HCT116 (cell line): ENCODE results near the gene NEXMIF. TPM values are rescaled to one million over a fixed set of nuclear protein-coding genes. Genes with fewer than 3 reads are reported as not detected.

Source experiments
- ATAC-seq: fragments of 200-7000 bp; cut with Tn5 transposase; 2 replicates; pipeline ENCODE4 v1.9.1; 2020; ENCODE audit warnings: mild to moderate bottlenecking, moderate library complexity
- BruUV-seq: library from RNA; stranded (reverse); fragments of 400-500 nt; replicated peaks from 2 replicates; lab custom pipeline; 2021; lab: Mats Ljungman, UMichigan
- CTCF ChIA-PET: fragments of 300-600 bp; sonication (Branson Sonifier 250); formaldehyde crosslinking; loops from one replicate; lab custom pipeline; 2021; ENCODE audit warnings: antibody characterized with exemption; lab: Charles Lee
- POLR2A ChIA-PET: fragments of 300-600, 350-600 bp; sonication (Branson Sonifier 250); formaldehyde crosslinking; loops from one replicate; lab custom pipeline; 2021; ENCODE audit warnings: antibody characterized with exemption; lab: Charles Lee
- RAD21 ChIA-PET, 2 experiments: fragments of 300-600 bp; sonication (Branson Sonifier 250); formaldehyde crosslinking; loops; one replicate each; lab custom pipeline; 2023; ENCODE audit warnings: low total read pairs in 2 of 2; ENCODE audit not compliant: uncharacterized antibody in 2 of 2, unreplicated experiment in 2 of 2, low non-redundant PET in 1 of 2; lab: Charles Lee
- DNase-seq: peaks from one replicate; pipeline ENCODE4 v3.0.0-alpha.2; 2010; ENCODE audit warnings: low read depth, low spot score
- H2AFZ ChIP-seq: fragments of 200-600 bp; shearing (Covaris generic), sonication (generic); 2 replicates; pipeline ENCODE4 v1.6.1; 2017; ENCODE audit warnings: low read depth, mixed run types, mixed read lengths, antibody characterized with exemption, low read length; ENCODE audit not compliant: poor library complexity, severe bottlenecking
- H3K27ac ChIP-seq: 2 replicates; pipeline ENCODE4 v1.5.1; 2012; ENCODE audit warnings: low read depth, low read length
- H3K27me3 ChIP-seq: fragments of 200-600 bp; sonication (generic); 2 replicates; pipeline ENCODE4 v1.6.1; 2016; ENCODE audit warnings: mixed run types, low read length, mixed read lengths; ENCODE audit not compliant: insufficient read depth
- H3K36me3 ChIP-seq, 2 experiments: fragments of 200-500 bp in 1 of 2; fragments of 200-600 bp in 1 of 2; sonication (Bioruptor generic) in 1 of 2; sonication (generic) in 1 of 2; 2 replicates each; pipeline versions ENCODE4 v1.5.1 to v1.6.1; 2014 to 2016; ENCODE audit warnings: low read length in 2 of 2, inconsistent platforms in 1 of 2, mixed read lengths in 1 of 2, mixed run types in 1 of 2; ENCODE audit not compliant: insufficient read depth in 2 of 2, control insufficient read depth in 1 of 2
- H3K4me1 ChIP-seq, 2 experiments: fragments of 200-600 bp in 1 of 2; sonication (generic) in 1 of 2; 2 replicates each; pipeline versions ENCODE4 v1.5.1 to v1.6.1; 2012 to 2017; ENCODE audit warnings: low read length in 2 of 2, inconsistent platforms in 1 of 2, mild to moderate bottlenecking in 1 of 2, mixed read lengths in 1 of 2, mixed run types in 1 of 2, moderate library complexity in 1 of 2; ENCODE audit not compliant: insufficient read depth in 2 of 2, control insufficient read depth in 1 of 2
- H3K4me2 ChIP-seq: fragments of 200-600 bp; sonication (generic); 2 replicates; pipeline ENCODE4 v1.6.1; 2017; ENCODE audit warnings: mixed run types, low read length, mixed read lengths
- H3K4me3 ChIP-seq, 2 experiments: fragments of 200-600 bp in 1 of 2; sonication (generic) in 1 of 2; replicated peaks in 1 of 2; 2 replicates each; pipeline ENCODE4 v1.5.1; 2011 to 2016; ENCODE audit warnings: low read length in 2 of 2, control low read depth in 1 of 2, low read depth in 1 of 2, mild to moderate bottlenecking in 1 of 2, mixed read lengths in 1 of 2, mixed run types in 1 of 2
- H3K79me2 ChIP-seq: fragments of 200-600 bp; sonication (generic); 2 replicates; pipeline ENCODE4 v1.6.1; 2017; ENCODE audit warnings: mild to moderate bottlenecking, mixed run types, low read length, moderate library complexity, mixed read lengths; ENCODE audit not compliant: insufficient read depth
- H3K9ac ChIP-seq: fragments of 200-600 bp; sonication (generic); 2 replicates; pipeline ENCODE4 v1.6.1; 2016; ENCODE audit warnings: low read length, mixed read lengths
- H3K9me2 ChIP-seq: fragments of 200-600 bp; sonication (generic), shearing (Covaris generic); 2 replicates; pipeline ENCODE4 v1.6.1; 2017; ENCODE audit warnings: mixed run types, mild to moderate bottlenecking, moderate library complexity; ENCODE audit not compliant: insufficient read depth
- H3K9me3 ChIP-seq, 2 experiments: fragments of 200-500 bp in 1 of 2; fragments of 200-600 bp in 1 of 2; sonication (Bioruptor generic) in 1 of 2; sonication (generic) in 1 of 2; 2 replicates each; pipeline ENCODE4 v1.6.1; 2014 to 2017; ENCODE audit warnings: low read length in 2 of 2, mixed read lengths in 2 of 2, inconsistent platforms in 1 of 2, low read depth in 1 of 2, mild to moderate bottlenecking in 1 of 2, mixed run types in 1 of 2, moderate library complexity in 1 of 2; ENCODE audit not compliant: control insufficient read depth in 1 of 2, insufficient read depth in 1 of 2
- H4K20me1 ChIP-seq: fragments of 200-600 bp; sonication (generic), shearing (Covaris generic); 2 replicates; pipeline ENCODE4 v1.6.1; 2017; ENCODE audit warnings: mixed run types, mild to moderate bottlenecking, moderate library complexity; ENCODE audit not compliant: insufficient read depth
- EGR1 ChIP-seq: IDR thresholded peaks from 2 replicates; pipeline ENCODE4 v1.6.1; 2012; ENCODE audit warnings: low read depth
- EZH2phosphoT487 ChIP-seq: fragments of 200-600 bp; IDR thresholded peaks from 2 replicates; pipeline ENCODE4 v1.6.1; 2018; ENCODE audit warnings: antibody characterized with exemption, borderline replicate concordance
- RAD21 ChIP-seq: IDR thresholded peaks from 2 replicates; pipeline ENCODE4 v1.6.1; 2012; ENCODE audit warnings: low read depth, mild to moderate bottlenecking
- REST ChIP-seq: IDR thresholded peaks from 2 replicates; pipeline ENCODE4 v1.6.1; 2012; ENCODE audit warnings: low read depth
- TCF7L2 ChIP-seq: IDR thresholded peaks from 2 replicates; pipeline ENCODE4 v1.7.0; 2011; ENCODE audit warnings: borderline replicate concordance, inconsistent platforms; ENCODE audit not compliant: insufficient read depth, insufficient read length; ENCODE audit errors: extremely low read depth
- YY1 ChIP-seq: IDR thresholded peaks from 2 replicates; pipeline ENCODE4 v1.6.1; 2011; ENCODE audit warnings: low read length, low read depth, moderate library complexity, mild to moderate bottlenecking; ENCODE audit not compliant: insufficient replicate concordance; ENCODE audit errors: extremely low read depth
- ZNF274 ChIP-seq: fragments of 200-500 bp; sonication (Bioruptor generic); IDR thresholded peaks from 2 replicates; pipeline ENCODE4 v1.6.1; 2014; ENCODE audit warnings: mild to moderate bottlenecking, low read depth, low read length, inconsistent platforms
- intact Hi-C: fragments of 100-400 bp; cut with micrococcal nuclease; formaldehyde crosslinking; loops from 2 replicates; pipeline ENCODE4 v1.10.0; 2022
- total RNA-seq: library from RNA; stranded (reverse); gene quantifications from one replicate; pipeline ENCODE4 v1.2.1, GENCODE V29; 2021; ENCODE audit not compliant: unreplicated experiment
- TF ChIP-seq, protein P1 (sequence below): IDR thresholded peaks from 2 replicates; pipeline ENCODE4 v1.6.1; 2011; ENCODE audit warnings: mild to moderate bottlenecking, low read length, moderate library complexity; ENCODE audit not compliant: insufficient replicate concordance; ENCODE audit errors: extremely low read depth

Gene NEXMIF
- total RNA-seq, 1 experiment from 2014 or later = not detected

DNA sequence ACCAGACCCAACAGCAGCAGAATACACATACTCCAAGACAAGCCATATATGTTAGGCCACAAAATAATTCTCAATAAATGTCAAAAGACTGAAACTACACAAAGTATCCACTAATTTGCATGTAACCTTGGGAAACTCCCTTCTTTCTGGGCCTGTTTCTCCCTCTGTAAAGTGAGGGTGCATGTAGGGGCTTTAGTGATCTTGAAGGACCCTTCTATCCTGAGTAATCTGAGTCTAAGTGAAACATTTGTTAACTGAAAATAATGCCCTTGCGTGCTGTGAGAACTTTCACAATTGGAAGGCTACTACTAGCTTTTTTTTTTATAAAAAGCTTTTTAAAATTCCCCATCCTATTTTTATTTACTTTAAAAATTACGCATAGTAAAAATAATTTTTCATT is 125.2 kb downstream of the NEXMIF start:
- TF ChIP-seq REST = no peak
- no peak for TF ChIP-seq TCF7L2
- Histone ChIP-seq H3K36me3 (no peaks in the 10 kb centered on the region), H2AFZ (no peak overlapping the region), H3K27ac (no peak overlapping the region), H3K79me2 (no peaks in the 10 kb centered on the region), H3K4me2 (no peak overlapping the region), H3K4me3 (no peak overlapping the region), H3K4me1 (no peaks in the 10 kb centered on the region), H3K9ac (no peak overlapping the region), H3K27me3 (no peaks in the 10 kb centered on the region), H4K20me1 (no peaks in the 10 kb centered on the region), H3K9me2 (no peaks in the 10 kb centered on the region), H3K9me3 (no peaks in the 10 kb centered on the region)
- intact Hi-C loops = no loop called here
- no TSS peak for BruUV-seq
- ChIA-PET RAD21 (no interaction called here), POLR2A (no interaction called here), CTCF (no interaction called here)
- ATAC-seq (no peak), DNase-seq (no peak)

DNA sequence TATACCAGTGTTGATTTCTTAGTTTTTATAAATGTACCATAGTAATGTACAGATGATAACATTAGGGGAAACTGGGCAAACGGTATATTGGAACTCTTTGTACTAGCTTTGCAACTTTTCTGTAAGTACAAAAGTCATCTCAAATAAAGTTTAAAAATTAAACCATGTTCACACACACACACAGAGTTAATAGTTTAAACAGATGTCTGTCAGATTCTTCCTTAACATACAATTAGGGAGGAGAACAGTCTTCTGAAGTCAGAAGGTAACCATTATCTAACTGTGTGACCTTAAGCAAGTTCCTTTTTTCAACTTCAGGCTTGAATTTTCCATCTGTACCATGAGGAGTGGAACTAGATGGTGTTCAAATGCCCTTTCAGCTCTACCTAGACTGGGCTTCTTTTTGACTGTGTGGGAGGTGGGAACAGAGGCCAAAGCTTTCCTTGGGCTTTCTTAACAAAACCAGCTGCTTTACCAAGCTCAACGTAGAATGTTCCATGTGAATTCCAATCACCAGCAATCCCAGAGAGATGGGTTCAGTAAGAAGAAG is 127.8 kb downstream of the NEXMIF start:
- Histone ChIP-seq H3K9me3 (no peaks in the 10 kb centered on the region), H3K79me2 (no peaks in the 10 kb centered on the region), H3K27me3 (no peaks in the 10 kb centered on the region), H3K4me1 (no peaks in the 10 kb centered on the region), H4K20me1 (no peaks in the 10 kb centered on the region), H3K36me3 (no peaks in the 10 kb centered on the region), H2AFZ (no peak overlapping the region), H3K9ac (no peak overlapping the region), H3K4me2 (no peak overlapping the region), H3K27ac (no peak overlapping the region), H3K4me3 (no peak overlapping the region), H3K9me2 (no peaks in the 10 kb centered on the region)
- RAD21 ChIA-PET = no interaction called here
- intact Hi-C loops = no loop called here
- ATAC-seq (no peak), DNase-seq (no peak)
- no TSS peak for BruUV-seq
- CTCF ChIA-PET = no interaction called here
- POLR2A ChIA-PET = no interaction called here
- TF ChIP-seq REST (no peak), YY1 (no peak), TCF7L2 (no peak), RAD21 (no peak), EGR1 (no peak), ZNF274 (no peak), EZH2phosphoT487 (no peak)
- TF ChIP-seq, protein P1, sequence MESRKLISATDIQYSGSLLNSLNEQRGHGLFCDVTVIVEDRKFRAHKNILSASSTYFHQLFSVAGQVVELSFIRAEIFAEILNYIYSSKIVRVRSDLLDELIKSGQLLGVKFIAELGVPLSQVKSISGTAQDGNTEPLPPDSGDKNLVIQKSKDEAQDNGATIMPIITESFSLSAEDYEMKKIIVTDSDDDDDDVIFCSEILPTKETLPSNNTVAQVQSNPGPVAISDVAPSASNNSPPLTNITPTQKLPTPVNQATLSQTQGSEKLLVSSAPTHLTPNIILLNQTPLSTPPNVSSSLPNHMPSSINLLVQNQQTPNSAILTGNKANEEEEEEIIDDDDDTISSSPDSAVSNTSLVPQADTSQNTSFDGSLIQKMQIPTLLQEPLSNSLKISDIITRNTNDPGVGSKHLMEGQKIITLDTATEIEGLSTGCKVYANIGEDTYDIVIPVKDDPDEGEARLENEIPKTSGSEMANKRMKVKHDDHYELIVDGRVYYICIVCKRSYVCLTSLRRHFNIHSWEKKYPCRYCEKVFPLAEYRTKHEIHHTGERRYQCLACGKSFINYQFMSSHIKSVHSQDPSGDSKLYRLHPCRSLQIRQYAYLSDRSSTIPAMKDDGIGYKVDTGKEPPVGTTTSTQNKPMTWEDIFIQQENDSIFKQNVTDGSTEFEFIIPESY = no peak
